MM.1S (cell line): ENCODE measurements around the gene SH3GL2.

Experiments
- EZH2 ChIP-seq: fragments of 300-600 bp; sonication (generic); optimal IDR thresholded peaks from 2 replicates; pipeline ENCODE3; 2017; ENCODE audit warnings: low read depth, mild to moderate bottlenecking, antibody characterized with exemption, low read length, mixed read lengths
- EZH2phosphoT487 ChIP-seq: fragments of 300-600 bp; sonication (generic); IDR thresholded peaks from 2 replicates; pipeline ENCODE4 v1.6.1; 2018; ENCODE audit warnings: antibody characterized with exemption, low read length
- TF ChIP-seq, protein P1 (sequence below): fragments of 300-600 bp; sonication (generic); IDR thresholded peaks from 2 replicates; pipeline ENCODE4 v1.5.1; 2016; ENCODE audit warnings: antibody characterized with exemption, low read length, mixed read lengths

DNA sequence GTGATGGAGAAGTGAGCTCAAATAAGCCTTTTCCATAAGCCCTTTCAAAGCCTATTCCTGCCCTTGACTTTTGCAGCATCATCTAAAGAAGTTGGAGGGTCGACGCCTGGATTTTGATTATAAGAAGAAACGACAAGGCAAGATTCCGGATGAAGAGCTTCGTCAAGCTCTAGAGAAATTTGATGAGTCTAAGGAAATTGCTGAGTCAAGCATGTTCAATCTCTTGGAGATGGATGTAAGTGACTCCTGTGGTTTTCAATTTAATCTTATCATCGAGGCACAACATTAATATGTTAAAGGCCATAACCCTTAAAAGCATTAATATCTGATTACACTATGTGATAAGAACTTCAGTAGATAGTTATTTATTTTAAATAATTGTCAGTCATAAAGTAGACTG lies 210.4 kb downstream of the SH3GL2 start:
- TF ChIP-seq, protein P1, sequence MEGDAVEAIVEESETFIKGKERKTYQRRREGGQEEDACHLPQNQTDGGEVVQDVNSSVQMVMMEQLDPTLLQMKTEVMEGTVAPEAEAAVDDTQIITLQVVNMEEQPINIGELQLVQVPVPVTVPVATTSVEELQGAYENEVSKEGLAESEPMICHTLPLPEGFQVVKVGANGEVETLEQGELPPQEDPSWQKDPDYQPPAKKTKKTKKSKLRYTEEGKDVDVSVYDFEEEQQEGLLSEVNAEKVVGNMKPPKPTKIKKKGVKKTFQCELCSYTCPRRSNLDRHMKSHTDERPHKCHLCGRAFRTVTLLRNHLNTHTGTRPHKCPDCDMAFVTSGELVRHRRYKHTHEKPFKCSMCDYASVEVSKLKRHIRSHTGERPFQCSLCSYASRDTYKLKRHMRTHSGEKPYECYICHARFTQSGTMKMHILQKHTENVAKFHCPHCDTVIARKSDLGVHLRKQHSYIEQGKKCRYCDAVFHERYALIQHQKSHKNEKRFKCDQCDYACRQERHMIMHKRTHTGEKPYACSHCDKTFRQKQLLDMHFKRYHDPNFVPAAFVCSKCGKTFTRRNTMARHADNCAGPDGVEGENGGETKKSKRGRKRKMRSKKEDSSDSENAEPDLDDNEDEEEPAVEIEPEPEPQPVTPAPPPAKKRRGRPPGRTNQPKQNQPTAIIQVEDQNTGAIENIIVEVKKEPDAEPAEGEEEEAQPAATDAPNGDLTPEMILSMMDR, result no peak
- TF ChIP-seq EZH2, result no peak
- TF ChIP-seq EZH2phosphoT487, result no peak
